HepG2 (cell line): ENCODE data around the gene GUCA1A. TPM values are rescaled to one million over a fixed set of nuclear protein-coding genes. Genes with fewer than 3 reads are reported as not detected.
A peak's percentile ranks its signal among the peaks of the same experiment; 100 is the strongest.

Source experiments
- CAMTA2 ChIP-seq: sonication (generic); formaldehyde crosslinking; IDR thresholded peaks from 2 replicates; pipeline ENCODE4 v1.4.0; 2020; ENCODE audit warnings: mild to moderate bottlenecking, missing genetic modification reagents, borderline replicate concordance
- CEBPG ChIP-seq: IDR thresholded peaks from 2 replicates; pipeline ENCODE4 v1.6.1; 2016
- FIP1L1 ChIP-seq: fragments of 200-400 bp; formaldehyde crosslinking; IDR thresholded peaks from 2 replicates; pipeline ENCODE4 v1.6.1; 2018; ENCODE audit warnings: low read depth, mild to moderate bottlenecking, low read length, moderate library complexity, borderline replicate concordance; ENCODE audit not compliant: insufficient read depth
- KDM2A ChIP-seq: sonication (generic); formaldehyde crosslinking; IDR thresholded peaks from 2 replicates; pipeline ENCODE4 v1.4.0; 2020; ENCODE audit warnings: low read depth, missing genetic modification reagents, borderline replicate concordance
- KDM5A ChIP-seq: fragments of 200-600 bp; sonication (generic); IDR thresholded peaks from 2 replicates; pipeline ENCODE4 v1.7.0; 2018; ENCODE audit warnings: antibody characterized with exemption, mild to moderate bottlenecking, low read length, borderline replicate concordance
- PHF8 ChIP-seq: sonication (generic); formaldehyde crosslinking; IDR thresholded peaks from 2 replicates; pipeline ENCODE4 v1.5.0; 2020; ENCODE audit warnings: missing genetic modification reagents
- PRDM10 ChIP-seq: sonication (generic); formaldehyde crosslinking; IDR thresholded peaks from 2 replicates; pipeline ENCODE4 v1.4.0; 2020; ENCODE audit warnings: low read depth, missing genetic modification reagents
- PRMT3 ChIP-seq: sonication (generic); formaldehyde crosslinking; IDR thresholded peaks from 2 replicates; pipeline ENCODE4 v1.8.1; 2022; ENCODE audit warnings: low read depth, mild to moderate bottlenecking, moderate library complexity, missing genetic modification reagents, borderline replicate concordance
- RARG ChIP-seq: sonication (generic); formaldehyde crosslinking; IDR thresholded peaks from 2 replicates; pipeline ENCODE4 v1.4.0; 2020; ENCODE audit warnings: low read depth, mild to moderate bottlenecking, missing genetic modification reagents
- REPIN1 ChIP-seq: sonication (generic); formaldehyde crosslinking; IDR thresholded peaks from 2 replicates; pipeline ENCODE4 v1.8.0; 2022; ENCODE audit warnings: missing genetic modification reagents, low read depth, mild to moderate bottlenecking, borderline replicate concordance
- RFXAP ChIP-seq: sonication (generic); formaldehyde crosslinking; IDR thresholded peaks from 2 replicates; pipeline ENCODE4 v1.4.0; 2020; ENCODE audit warnings: missing genetic modification reagents, borderline replicate concordance
- SKI ChIP-seq: fragments of 450-650 bp; IDR thresholded peaks from one replicate; pipeline ENCODE4 v1.6.1; 2018; ENCODE audit warnings: mild to moderate bottlenecking; ENCODE audit not compliant: partially characterized antibody
- SRY ChIP-seq: sonication (generic); formaldehyde crosslinking; IDR thresholded peaks from 2 replicates; pipeline ENCODE4 v1.8.0; 2022; ENCODE audit warnings: mild to moderate bottlenecking, missing genetic modification reagents
- SYNCRIP ChIP-seq: fragments of 200-400 bp; formaldehyde crosslinking; IDR thresholded peaks from 2 replicates; pipeline ENCODE4 v1.6.1; 2018; ENCODE audit warnings: mild to moderate bottlenecking, low read depth, low read length; ENCODE audit not compliant: insufficient read depth
- ZFX ChIP-seq: sonication (generic); formaldehyde crosslinking; IDR thresholded peaks from 2 replicates; pipeline ENCODE4 v1.4.0; 2020; ENCODE audit warnings: mild to moderate bottlenecking, low read depth, missing genetic modification reagents, moderate library complexity
- ZNF3 ChIP-seq: IDR thresholded peaks from 2 replicates; pipeline ENCODE4 v1.7.0; 2017; ENCODE audit warnings: inconsistent platforms
- ZNF431 ChIP-seq: sonication (generic); formaldehyde crosslinking; IDR thresholded peaks from 2 replicates; pipeline ENCODE4 v1.9.0; 2022; ENCODE audit warnings: missing genetic modification reagents, low read depth, mild to moderate bottlenecking, borderline replicate concordance
- ZNF503 ChIP-seq: sonication (generic); formaldehyde crosslinking; IDR thresholded peaks from 2 replicates; pipeline ENCODE4 v1.4.0; 2020; ENCODE audit warnings: missing genetic modification reagents
- ZNF703 ChIP-seq: sonication (generic); formaldehyde crosslinking; IDR thresholded peaks from 2 replicates; pipeline ENCODE4 v1.5.1; 2020; ENCODE audit warnings: missing genetic modification reagents, mild to moderate bottlenecking, moderate library complexity, borderline replicate concordance
- ZNF777 ChIP-seq: sonication (generic); formaldehyde crosslinking; IDR thresholded peaks from 2 replicates; pipeline ENCODE4 v1.4.0; 2020; ENCODE audit warnings: missing genetic modification reagents
- ZNF879 ChIP-seq: sonication (generic); formaldehyde crosslinking; IDR thresholded peaks from 2 replicates; pipeline ENCODE4 v1.8.1; 2023; ENCODE audit warnings: missing genetic modification reagents
- polyA plus RNA-seq, 8 experiments: library from polyadenylated mRNA; depleted of rRNA in 3 of 8; stranded (reverse) in 7 of 8; unstranded in 1 of 8; fragments of >200 nt; fragmentation: Illumina TruSeq in 4 of 8; extraction: Trizol in 4 of 8; gene quantifications; 2 replicates each; pipeline versions ENCODE4 v1.2.1 to v1.2.3, GENCODE V29; 2011 to 2016; ENCODE audit warnings: low read depth in 4 of 8, missing spikeins in 1 of 8, mixed read lengths in 1 of 8; ENCODE audit not compliant: insufficient read depth in 1 of 8
- total RNA-seq, 5 experiments: library from RNA; depleted of rRNA; stranded (reverse); fragments of >200 nt; fragmentation: Illumina TruSeq; extraction: Trizol; gene quantifications; 2 replicates each; pipeline ENCODE4 v1.2.3, GENCODE V29; 2016; ENCODE audit warnings: low read depth in 1 of 5
- TF ChIP-seq, protein P1 (sequence below): IDR thresholded peaks from 2 replicates; pipeline ENCODE4 v1.6.1; 2016

The GUCA1A gene
- total and polyA plus RNA-seq, 2 of the 13 experiments (the other 11 are each of a cell fraction or from before 2014, with no cell fraction given): not detected

DNA sequence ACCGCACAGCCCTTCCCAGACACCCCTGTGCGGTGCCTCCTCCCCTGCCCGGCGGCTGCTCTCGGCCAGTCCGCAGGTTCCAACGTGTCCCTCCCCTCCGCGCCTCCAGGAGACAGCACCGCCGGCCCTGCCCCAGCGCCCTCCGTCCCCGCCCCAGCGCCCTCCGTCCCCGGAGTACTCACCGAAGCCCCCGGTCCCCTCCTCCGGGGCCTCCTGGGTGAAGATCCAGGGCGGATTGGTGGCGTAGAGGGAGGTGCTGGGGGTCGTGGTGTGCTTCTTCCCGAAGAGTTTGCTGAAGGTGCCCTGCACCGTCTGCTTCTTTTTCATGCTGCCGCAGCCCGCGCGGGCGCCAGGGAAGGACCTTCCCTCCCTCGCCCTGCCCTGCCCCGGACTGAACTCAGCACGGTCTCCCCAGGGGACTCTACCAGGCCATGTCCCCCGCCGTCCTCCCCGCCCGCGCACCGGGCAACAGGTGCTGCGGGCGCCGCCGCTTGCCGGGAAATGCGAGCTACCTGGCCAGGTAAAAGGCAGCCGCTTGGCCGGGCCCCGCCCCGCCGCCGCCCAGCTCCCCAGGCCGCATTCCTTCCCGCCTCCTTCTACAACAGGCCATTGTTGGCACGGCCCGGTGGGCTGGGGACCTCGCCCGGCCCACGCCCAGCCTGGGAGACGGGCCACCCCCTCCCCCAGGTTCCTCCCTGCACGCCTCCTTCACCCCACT lies 30.9 kb upstream of the GUCA1A start, which contains the start of gene C6orf132 (continued):
- TF ChIP-seq PRMT3 (CRISPR knock-in tag): no peak
- TF ChIP-seq ZNF777: 0 out of 2 replicates have a peak, but pooled peaks have one; percentile 39
- TF ChIP-seq PRDM10: no peak
- no peak for TF ChIP-seq CEBPG (CRISPR knock-in tag)
- TF ChIP-seq, protein P1, sequence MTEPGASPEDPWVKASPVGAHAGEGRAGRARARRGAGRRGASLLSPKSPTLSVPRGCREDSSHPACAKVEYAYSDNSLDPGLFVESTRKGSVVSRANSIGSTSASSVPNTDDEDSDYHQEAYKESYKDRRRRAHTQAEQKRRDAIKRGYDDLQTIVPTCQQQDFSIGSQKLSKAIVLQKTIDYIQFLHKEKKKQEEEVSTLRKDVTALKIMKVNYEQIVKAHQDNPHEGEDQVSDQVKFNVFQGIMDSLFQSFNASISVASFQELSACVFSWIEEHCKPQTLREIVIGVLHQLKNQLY: no peak
- 0 out of 2 replicates have a peak, but pooled peaks have one; percentile 57 for TF ChIP-seq RFXAP (CRISPR knock-in tag)
- TF ChIP-seq ZFX (CRISPR knock-in tag): no peak
- no peak for TF ChIP-seq ZNF431 (CRISPR knock-in tag)
- no peak for TF ChIP-seq KDM5A
- TF ChIP-seq PHF8: 0 out of 2 replicates have a peak, but pooled peaks have one; percentile 37
- TF ChIP-seq ZNF879 (CRISPR knock-in tag): peak; percentile 50; the same call in 1 of the 2 replicates
- TF ChIP-seq CAMTA2 (CRISPR knock-in tag): 0 out of 2 replicates have a peak, but pooled peaks have one; percentile 6
- no peak for TF ChIP-seq FIP1L1
- TF ChIP-seq ZNF703 (CRISPR knock-in tag): no peak
- no peak for TF ChIP-seq SYNCRIP
- no peak for TF ChIP-seq ZNF3
- TF ChIP-seq REPIN1: no peak
- TF ChIP-seq RARG (CRISPR knock-in tag): no peak
- no peak; the same call in 1 of the 2 replicates for TF ChIP-seq SRY
- TF ChIP-seq SKI: no peak
- TF ChIP-seq KDM2A (CRISPR knock-in tag): peak; percentile 45
- peak; percentile 64; the same call in 1 of the 2 replicates for TF ChIP-seq ZNF503 (CRISPR knock-in tag)
